NT2/D1 (cell line): Measurements from ENCODE around the gene EPM2AIP1.

Experiments
- SUZ12 ChIP-seq: IDR thresholded peaks from 2 replicates; pipeline ENCODE4 v1.6.1; 2011; ENCODE audit not compliant: insufficient read length, insufficient read depth; ENCODE audit errors: extremely low read depth
- YY1 ChIP-seq: IDR thresholded peaks from 2 replicates; pipeline ENCODE4 v1.6.1; 2011; ENCODE audit not compliant: insufficient read length, insufficient read depth

GRCh38 chr3:37017683-37018082 lies 24.8 kb upstream of the EPM2AIP1 start:
- no peak for TF ChIP-seq SUZ12
- TF ChIP-seq YY1 = no peak
